Mammary microvascular endothelial cell (primary cell): Measurements from ENCODE around the gene MAP3K7CL. TPM values are rescaled to one million over a fixed set of nuclear protein-coding genes. Genes with fewer than 3 reads are reported as not detected.

Experiments
- total RNA-seq: library from RNA; depleted of rRNA; stranded (reverse); fragments of >200 nt; gene quantifications from 2 replicates; pipeline ENCODE4 v1.2.3, GENCODE V29; 2015

The MAP3K7CL gene, protein sequence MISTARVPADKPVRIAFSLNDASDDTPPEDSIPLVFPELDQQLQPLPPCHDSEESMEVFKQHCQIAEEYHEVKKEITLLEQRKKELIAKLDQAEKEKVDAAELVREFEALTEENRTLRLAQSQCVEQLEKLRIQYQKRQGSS
- total RNA-seq = 9.5 and 14.6 TPM in 2 replicates

DNA sequence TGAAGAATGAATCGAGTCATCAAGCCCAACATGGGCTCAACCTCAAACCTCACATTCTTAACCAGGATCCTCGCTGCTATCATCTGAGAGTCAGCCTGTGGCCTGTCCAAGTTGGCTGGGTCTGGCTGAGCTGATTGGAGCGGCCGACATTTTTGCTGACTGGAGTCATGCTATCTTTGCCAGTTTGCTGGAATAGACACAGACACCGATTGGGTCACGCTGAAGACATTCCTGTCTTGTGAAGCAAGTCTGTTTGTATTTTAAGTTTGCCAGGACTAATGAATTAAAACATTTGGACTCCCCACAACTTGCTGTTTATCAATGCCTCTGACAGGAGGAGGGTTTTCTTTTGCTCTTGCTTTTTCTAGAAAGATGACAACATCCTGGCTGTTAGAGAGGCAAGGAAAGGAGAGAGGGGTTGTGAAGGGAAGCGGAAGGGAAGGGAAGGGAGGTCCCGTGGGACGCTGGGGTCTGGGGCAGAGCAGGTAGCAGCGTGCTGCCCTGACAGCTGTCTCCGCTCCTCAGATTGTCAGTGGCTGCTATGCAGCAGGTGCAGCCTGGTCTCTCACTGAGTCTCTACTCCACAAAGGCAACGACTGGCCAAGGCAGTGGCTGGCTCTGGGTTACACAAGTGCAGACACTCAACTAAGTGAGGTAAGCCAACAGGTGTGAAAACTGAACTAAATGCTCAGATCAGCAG, at the start of gene MAP3K7CL:
Gene MAP3K7CL, plus strand, starts transcription at position 375 of the 700 bp plus-strand sequence. CDS start 2,701 bp downstream, outside the sequence.

Other genes starting within 250 kb of the MAP3K7CL start
- gene LTN1, start 137.8 kb upstream of the MAP3K7CL start, total RNA-seq = 14.4 and 14.9 TPM in 2 replicates
- 19.1 and 19.6 TPM in 2 replicates for gene RWDD2B, start 111.3 kb upstream of the MAP3K7CL start, total RNA-seq
- 29.0 and 35.0 TPM in 2 replicates for gene USP16, start 106.0 kb upstream of the MAP3K7CL start, total RNA-seq
- 246 and 273 TPM in 2 replicates for gene CCT8, start 57.0 kb upstream of the MAP3K7CL start, total RNA-seq
- 11.3 and 15.1 TPM in 2 replicates for gene BACH1, start 168.3 kb downstream of the MAP3K7CL start, total RNA-seq